DMS 273 treated with DMSO at 0.1 percent for 48 hours (cell line): ENCODE data around the gene CUL7.

Source experiments
- DNase-seq: peaks from one replicate; lab custom pipeline; 2025; lab: John Stamatoyannopoulos, UW

Gene CUL7

GRCh38 chr6:43077333-43077809 is 23.7 kb upstream of the CUL7 start:
- no peak for DNase-seq

- DNase-seq, result no peak
Measured at GRCh38 chr6:43076464-43077332, 23.0 kb upstream of the CUL7 start.

- DNase-seq, result no peak
Measured at GRCh38 chr6:43075670-43076463, 22.2 kb upstream of the CUL7 start, which contains the start of gene PTK7. TSS of gene PTK7 (plus strand) at chr6:43076314. CDS start at chr6:43076489, 175 bp downstream.

GRCh38 chr6:43074847-43075669 is 21.4 kb upstream of the CUL7 start:
- DNase-seq, result no peak

- peak; percentile 56 for DNase-seq
Measured at GRCh38 chr6:43070028-43070632, 16.5 kb upstream of the CUL7 start.

GRCh38 chr6:43062818-43063217 is 9.2 kb upstream of the CUL7 start:
- no peak for DNase-seq

- no peak for DNase-seq
Measured at GRCh38 chr6:43061861-43062260, 8.2 kb upstream of the CUL7 start.

- DNase-seq, result no peak
Measured at GRCh38 chr6:43060755-43061633, 7.3 kb upstream of the CUL7 start.

- DNase-seq, result no peak
Measured at GRCh38 chr6:43060034-43060754, 6.5 kb upstream of the CUL7 start.

GRCh38 chr6:43059168-43060033 is 5.8 kb upstream of the CUL7 start, which contains the start of the genes KLC4 and MRPL2:
TSS of gene KLC4 (plus strand) at chr6:43059631. CDS start at chr6:43061336, 1,705 bp downstream.
TSS of gene MRPL2 (minus strand) at chr6:43059434. CDS start at chr6:43059381, 53 bp downstream.
- DNase-seq, result peak; percentile 97

GRCh38 chr6:43058531-43058930 is 4.9 kb upstream of the CUL7 start:
- DNase-seq, result no peak

GRCh38 chr6:43055966-43056365 is 2.3 kb upstream of the CUL7 start:
- DNase-seq, result no peak

- DNase-seq, result no peak
Measured at GRCh38 chr6:43054206-43054943, 724 bp upstream of the CUL7 start.

GRCh38 chr6:43052842-43053544 is 658 bp downstream of the CUL7 start:
- no peak for DNase-seq

- DNase-seq, result no peak
Measured at GRCh38 chr6:43052225-43052841, 1.3 kb downstream of the CUL7 start.

GRCh38 chr6:43050981-43051380 is 2.7 kb downstream of the CUL7 start:
- no peak for DNase-seq

GRCh38 chr6:43047998-43048397 is 5.7 kb downstream of the CUL7 start:
- DNase-seq, result no peak
